Measurements from ENCODE around the gene CHI3L1.

CHI3L1 gene

DNA sequence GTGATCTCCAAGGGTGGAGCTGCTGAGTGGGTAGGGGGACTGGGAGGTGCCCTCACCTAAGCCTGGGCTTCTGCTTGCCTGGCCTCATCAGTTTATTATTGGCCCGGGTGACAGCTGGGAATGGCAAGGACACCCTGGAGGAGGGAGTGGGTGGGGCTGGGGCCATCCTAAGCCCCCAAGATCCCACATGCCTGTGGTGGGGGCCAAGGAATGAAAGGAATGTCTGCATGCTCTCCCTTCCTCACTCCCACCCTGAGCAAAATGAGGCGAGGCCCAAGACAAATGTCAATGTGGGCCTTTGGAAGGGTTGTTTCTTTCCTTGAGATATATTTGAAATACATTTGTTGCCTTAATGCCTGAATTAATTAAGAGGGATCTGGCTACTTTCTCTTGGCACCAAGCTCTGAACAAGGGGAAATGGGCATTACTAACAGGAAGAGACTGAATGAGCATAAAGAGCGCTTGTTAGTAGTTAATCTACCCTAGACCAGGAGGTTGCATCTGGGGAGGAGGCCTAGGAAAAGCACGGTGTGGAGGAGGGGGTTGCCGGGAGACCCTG is 19.7 kb upstream of the CHI3L1 start:
- DNase-seq (ENCODE audit: low read depth in 2 of 3, low spot score in 1 of 3) = no peak

DNA sequence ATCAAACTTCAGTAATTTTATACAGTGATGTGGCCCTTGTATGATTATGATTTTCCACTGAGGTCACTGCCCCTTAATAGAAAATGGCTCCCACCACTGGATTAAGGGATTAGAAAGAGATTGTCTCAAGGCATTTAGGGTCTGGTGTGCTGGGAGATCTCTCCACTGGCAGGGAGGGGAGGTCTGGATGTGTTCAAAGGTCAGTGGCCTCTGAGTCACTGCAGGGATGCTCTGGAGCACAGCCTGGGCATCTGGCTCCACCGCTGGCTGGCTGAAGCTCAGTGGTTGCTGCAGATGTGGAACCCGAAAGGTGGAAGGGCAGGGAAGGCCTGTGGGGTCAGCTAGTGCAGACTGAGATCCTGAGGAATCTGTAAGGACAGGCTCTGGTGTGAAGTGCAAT is 18.3 kb upstream of the CHI3L1 start:
- DNase-seq (ENCODE audit: low read depth in 2 of 3, low spot score in 1 of 3) = no peak

DNA sequence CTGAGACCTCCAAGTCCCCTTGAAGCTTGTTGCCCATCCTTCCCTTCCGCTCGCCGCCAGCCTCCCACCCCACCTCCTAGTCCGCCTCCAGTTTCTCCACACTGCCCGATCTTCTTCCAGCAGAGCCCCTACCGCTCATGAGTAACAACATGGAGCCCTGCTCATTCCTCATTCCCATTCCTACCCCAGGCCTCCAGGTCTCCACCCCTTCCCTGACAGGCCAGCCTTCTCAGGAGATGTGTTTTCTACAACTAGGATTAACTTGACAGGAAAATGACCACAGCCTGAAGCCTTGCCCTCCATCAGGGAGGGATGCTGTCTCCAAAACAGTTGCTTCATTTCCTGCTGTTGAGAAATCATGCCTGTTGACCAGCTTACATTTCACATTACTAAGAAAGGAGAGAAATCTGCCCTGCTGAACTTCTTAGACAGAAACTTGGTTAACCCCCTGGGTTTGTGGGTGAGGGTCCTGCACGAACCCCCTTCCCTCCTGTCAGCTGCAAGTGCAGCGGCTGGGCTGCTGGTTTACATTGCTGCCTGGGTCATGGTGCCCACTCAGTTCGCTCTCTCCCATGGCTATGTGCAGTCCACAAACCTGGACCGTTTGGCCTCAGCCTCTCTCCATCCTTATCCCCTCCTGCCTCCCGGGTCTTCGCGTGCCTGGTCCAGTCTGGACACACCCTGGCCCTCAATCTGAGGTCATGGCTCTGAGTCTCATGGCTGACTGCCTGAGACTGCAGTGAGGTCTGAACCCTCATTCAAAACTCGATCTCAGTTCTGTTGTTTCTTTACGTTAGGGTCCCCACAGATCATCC is 16.1 kb upstream of the CHI3L1 start:
- no peak for DNase-seq (ENCODE audit: low read depth in 2 of 3, low spot score in 1 of 3)

DNA sequence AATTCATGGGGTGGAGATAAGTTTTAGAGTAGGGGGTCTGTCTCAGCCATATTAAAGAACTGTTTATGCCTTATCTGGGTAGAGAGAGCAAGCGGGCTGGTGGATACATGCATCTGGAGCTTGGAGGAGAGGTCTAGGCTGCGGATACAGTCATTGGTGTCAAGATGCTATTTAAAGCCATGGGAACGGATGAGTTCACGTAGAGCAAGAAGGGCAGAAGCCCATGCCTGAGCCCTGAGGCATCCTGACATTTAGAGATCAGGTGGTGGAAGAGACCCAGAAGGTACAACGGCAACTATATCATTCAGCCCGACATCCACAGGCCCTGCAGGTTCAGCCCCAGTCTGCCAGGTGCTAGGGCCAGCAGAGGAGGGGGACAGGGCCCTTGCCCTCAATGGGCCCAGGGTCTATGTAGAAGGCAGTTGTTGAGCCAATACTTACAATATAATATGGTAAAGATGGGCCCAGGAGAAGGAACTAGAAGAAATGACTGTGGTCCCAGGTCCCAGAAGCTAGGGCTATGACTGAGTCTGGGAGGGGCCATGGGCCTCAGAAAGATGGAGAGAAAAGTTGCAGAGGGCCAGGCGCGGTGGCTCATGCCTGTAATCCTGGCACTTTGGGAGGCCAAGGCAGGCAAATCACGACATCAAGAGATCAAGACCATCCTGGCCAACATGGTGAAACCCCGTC is 15.2 kb upstream of the CHI3L1 start:
- DNase-seq (ENCODE audit: low read depth in 2 of 3, low spot score in 1 of 3) = no peak

GRCh38 chr1:203200916-203201315 is 14.4 kb upstream of the CHI3L1 start:
- DNase-seq (ENCODE audit: low read depth in 2 of 3, low spot score in 1 of 3) = no peak

DNA sequence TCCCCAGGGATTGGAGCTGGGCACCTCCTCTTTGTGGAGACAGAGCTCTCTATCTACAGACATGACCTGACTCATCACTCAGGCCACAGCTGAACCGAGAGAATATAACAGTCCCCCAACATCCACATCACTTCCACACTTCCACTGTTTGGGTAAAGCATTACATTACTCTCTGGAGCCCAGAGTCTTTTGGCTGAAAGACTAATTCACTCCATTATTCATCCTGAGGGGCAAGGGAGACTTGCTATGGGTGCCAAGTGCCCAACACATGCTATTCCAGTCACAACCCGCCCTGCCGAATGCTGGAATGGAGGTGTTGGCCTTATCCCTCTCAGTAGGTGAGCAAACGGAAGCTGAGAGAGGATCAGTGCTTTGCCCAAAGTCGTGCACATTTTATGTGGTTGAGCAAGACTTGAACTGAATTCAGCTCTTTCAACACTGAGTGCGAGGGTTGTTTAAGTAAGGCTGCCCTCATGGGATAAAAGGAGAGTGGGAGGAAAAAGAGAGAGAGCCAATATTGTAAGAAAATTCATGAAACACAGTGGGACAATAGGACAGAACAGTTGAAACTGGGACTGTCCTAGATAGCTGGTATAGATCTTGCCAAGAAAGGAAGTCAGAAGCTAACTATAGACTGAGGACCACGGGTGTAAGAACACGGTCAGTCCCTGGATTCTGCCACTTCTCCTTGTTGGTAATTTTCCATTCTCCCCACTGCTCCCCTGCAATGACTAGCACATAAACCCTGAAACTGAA is 13.5 kb upstream of the CHI3L1 start:
- no peak for DNase-seq (ENCODE audit: low read depth in 2 of 3, low spot score in 1 of 3)

GRCh38 chr1:203199481-203199815 is 12.9 kb upstream of the CHI3L1 start:
- DNase-seq (ENCODE audit: low read depth in 2 of 3, low spot score in 1 of 3) = no peak

- DNase-seq (ENCODE audit: low read depth in 2 of 3, low spot score in 1 of 3) = no peak
Observed at GRCh38 chr1:203199002-203199401, 12.5 kb upstream of the CHI3L1 start.

- no peak for DNase-seq (ENCODE audit: low read depth in 2 of 3, low spot score in 1 of 3)
Observed at GRCh38 chr1:203197625-203198024, 11.1 kb upstream of the CHI3L1 start.

DNA sequence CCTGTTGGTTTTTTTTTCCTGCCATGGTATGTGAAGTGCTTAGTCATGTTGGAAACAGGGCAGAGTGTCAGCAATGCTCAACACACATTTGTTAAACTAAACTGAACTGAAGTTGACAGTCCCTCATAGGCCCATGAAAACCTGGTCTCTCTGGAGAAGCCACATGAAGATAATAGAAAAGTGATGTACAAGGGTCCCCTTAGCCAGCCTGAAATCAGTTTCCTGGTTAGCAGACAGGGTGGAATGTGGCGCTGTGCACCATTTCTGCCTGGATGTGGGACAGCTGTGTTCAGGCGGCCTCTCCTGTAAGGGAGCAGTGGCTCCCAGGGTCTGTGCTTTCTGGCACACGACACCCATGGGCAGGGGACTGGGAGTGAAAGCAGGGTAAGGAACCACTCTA is 9.9 kb upstream of the CHI3L1 start:
- no peak for DNase-seq (ENCODE audit: low read depth in 2 of 3, low spot score in 1 of 3)

DNA sequence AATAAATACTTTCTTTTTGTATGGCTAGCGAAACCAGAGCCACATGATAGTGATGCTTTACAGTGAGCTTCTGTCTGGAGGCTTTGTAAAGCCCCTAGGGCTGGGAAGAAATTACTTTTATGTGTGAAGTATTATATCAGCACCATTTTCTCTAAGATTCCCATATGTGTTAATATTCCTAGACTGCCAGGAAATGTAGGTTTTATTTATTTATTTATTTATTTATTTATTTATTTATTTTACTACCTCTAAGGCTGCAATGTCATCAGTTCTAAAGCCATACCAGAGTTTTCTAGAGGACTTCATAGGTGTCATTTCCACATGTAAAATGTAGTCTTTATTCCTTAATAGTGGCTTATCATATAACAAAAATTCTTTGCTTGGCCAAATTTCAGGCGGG is 4.4 kb upstream of the CHI3L1 start:
- no peak for DNase-seq (ENCODE audit: low read depth in 2 of 3, low spot score in 1 of 3)

DNA sequence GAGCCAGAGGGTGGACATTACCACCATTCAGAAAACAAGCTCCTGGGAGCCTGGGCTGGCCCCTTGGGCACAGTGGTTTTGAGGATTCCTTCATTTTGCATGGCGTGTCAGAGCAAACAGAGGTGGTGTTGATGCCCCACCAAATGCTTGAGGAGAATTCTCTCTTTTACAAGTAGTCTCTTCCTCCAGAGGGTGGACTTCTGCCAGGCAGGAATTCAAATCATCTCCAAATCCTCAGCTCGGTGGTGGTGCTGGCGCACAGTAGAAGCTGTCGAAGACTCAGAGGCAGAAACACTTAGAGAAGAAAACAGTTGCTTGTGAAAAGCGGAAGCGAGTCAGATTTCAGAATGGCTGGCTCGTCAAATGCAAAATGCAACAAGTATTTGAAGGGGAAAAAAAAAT is 3.4 kb upstream of the CHI3L1 start:
- no peak for DNase-seq (ENCODE audit: low read depth in 2 of 3, low spot score in 1 of 3)

DNA sequence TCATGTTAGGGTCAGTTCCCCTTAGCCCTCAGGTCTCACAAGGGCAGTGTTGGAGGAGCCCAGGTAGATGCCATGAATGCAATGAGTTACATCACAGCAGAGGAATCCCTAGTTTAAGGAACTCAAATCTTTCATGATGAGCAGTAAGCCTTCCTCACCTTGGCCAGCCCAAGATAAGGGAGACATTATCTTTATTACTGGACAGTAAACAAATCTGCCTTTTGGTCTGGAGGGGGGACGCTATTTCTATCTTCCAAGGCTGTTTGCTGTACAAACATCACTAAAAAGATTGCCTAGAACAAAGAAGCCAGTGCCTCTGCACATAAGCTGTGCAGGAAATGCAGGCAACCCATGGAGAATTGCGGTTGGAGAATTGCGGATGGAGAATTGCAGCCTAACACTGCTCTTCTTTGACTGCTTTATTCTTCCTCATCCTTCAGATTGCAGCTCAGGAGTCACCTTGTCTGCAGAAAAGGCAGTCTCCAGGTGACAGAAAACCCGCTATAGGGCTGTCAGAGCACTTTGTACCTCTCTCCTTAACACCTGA is 2.3 kb upstream of the CHI3L1 start:
- DNase-seq (ENCODE audit: low read depth in 2 of 3, low spot score in 1 of 3) = no peak

DNA sequence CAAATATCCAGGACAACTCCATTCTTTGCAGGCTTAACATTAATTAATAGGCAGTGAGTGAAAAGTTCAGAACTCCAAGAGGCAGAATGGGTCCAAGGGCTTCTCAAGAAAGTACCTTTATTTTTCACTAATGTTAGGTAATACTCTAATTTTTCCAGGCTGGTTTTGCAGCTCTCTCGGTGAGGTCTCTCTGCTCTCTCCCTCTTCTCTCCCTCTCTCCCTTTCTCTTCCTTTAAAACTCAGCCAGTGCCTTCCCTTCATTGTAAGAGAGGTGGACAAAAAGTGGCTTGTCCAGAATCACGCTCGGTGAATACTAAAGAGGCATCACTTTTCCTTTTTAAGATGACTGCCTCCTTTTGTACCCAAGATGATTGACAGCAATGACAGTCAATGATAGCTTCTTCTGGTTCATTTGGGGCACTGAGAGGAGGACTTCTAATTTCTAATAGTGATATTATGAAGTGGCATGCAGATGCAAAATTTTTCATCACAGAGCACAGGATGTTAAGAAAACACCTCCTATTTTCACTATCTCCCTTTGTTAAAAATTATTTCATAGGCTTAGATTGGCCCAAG is 1.3 kb upstream of the CHI3L1 start:
- DNase-seq (ENCODE audit: low read depth in 2 of 3, low spot score in 1 of 3) = no peak

DNA sequence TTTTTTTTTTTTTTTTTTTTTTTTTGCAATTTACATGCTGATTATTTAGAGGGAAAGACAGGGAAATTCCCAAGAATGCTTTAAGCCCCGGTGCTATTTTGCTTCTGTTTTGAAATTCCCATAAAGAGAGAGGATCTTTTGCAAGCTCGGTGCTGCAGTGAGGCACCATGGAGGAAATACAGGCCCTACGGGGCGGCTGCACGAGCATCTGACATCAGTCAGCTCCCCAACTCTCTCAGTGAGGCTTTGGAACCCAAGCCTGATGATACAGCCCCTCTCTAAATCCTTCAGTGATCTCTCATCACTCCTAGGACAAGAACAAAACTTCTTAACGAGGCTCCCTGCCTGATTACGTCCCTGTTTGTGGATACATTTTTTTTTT is 791 bp upstream of the CHI3L1 start:
- DNase-seq (ENCODE audit: low read depth in 2 of 3, low spot score in 1 of 3) = no peak

- no peak for DNase-seq (ENCODE audit: low read depth in 2 of 3, low spot score in 1 of 3)
Observed at GRCh38 chr1:203186091-203186445, 436 bp downstream of the CHI3L1 start.

DNA sequence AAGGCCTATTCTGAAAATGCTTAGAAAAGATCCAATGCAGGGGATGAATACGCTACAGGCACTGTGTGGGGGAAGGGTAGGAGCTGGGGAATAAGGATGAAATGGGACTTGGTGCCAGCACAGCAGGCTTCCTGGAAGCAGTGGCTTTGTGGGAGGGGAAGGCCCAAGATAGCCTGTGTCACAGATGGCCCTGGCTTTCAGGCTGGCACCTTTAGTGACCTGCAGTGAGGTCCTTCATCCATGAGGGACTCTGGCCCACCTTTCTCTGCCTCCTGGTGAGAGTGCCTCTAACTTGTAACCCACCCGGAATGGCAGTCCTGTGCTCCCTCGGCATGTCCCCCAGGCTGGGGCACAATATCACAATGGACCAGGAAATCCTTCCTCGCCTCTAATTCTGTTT is 919 bp downstream of the CHI3L1 start:
- DNase-seq (ENCODE audit: low read depth in 2 of 3, low spot score in 1 of 3) = no peak

DNA sequence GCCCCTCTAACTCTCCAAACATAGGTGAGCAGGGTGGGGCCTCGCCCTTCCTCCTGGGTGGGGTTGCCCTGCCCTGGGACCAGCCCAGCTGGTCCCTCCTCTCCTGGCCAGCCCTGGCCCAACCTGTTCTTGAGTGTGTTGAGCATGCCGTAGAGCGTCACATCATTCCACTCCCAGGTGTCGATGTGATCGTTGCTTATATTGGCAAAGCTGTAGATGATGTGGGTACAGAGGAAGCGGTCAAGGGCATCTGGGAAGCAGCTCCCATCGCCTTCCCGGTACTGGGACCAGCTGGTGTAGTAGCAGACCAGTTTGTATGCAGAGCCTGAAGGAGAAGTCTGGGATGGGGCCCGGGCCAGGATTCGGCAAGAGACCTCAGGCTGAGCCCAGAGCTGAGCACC is 1.4 kb downstream of the CHI3L1 start:
- DNase-seq (ENCODE audit: low read depth in 2 of 3, low spot score in 1 of 3) = no peak

GRCh38 chr1:203184467-203184866 is 2.0 kb downstream of the CHI3L1 start:
- no peak for DNase-seq (ENCODE audit: low read depth in 2 of 3, low spot score in 1 of 3)

GRCh38 chr1:203183828-203184227 is 2.7 kb downstream of the CHI3L1 start:
- no peak for DNase-seq (ENCODE audit: low read depth in 2 of 3, low spot score in 1 of 3)

GRCh38 chr1:203182387-203182953 is 4.0 kb downstream of the CHI3L1 start:
- no peak for DNase-seq (ENCODE audit: low read depth in 2 of 3, low spot score in 1 of 3)
